Naive thymus-derived CD8-positive, alpha-beta T cell (primary cell): ENCODE data around the gene ALK. TPM values are rescaled to one million over a fixed set of nuclear protein-coding genes. Genes with fewer than 3 reads are reported as not detected.
A peak's percentile ranks its signal among the peaks of the same experiment; 100 is the strongest.

Experiments used
- ATAC-seq, 2 donors: fragments of 150-1000 bp; cut with Tn5 transposase in 1 of 2; sonication (Bioruptor Pico), chemical (Tn5 transposase) in 1 of 2; 1 replicate in 1 of 2; 2 replicates in 1 of 2; pipeline ENCODE4 v1.10.0; 2021; ENCODE audit warnings: mild to moderate bottlenecking in 2 of 2, moderate library complexity in 2 of 2
- POLR2A ChIA-PET: fragments of 350-600 bp; sonication (Branson Sonifier 250); formaldehyde crosslinking; loops from one replicate; lab custom pipeline; 2021; ENCODE audit warnings: antibody characterized with exemption; lab: Charles Lee
- DNase-seq, 10 donors: peaks; one replicate each; pipeline versions ENCODE4 v3.0.0 to v3.0.0-alpha.2; 2020 to 2022
- H3K27ac Mint-ChIP-seq, 10 donors: one replicate each; pipeline ENCODE4 v1.8.0; 2020 to 2022; ENCODE audit warnings: mild to moderate bottlenecking in 10 of 10, mixed read lengths in 10 of 10, moderate library complexity in 4 of 10, inconsistent platforms in 1 of 10
- H3K27me3 Mint-ChIP-seq, 5 donors: one replicate each; pipeline ENCODE4 v1.8.0; 2021 to 2022; ENCODE audit warnings: mixed read lengths in 5 of 5
- H3K36me3 Mint-ChIP-seq, 3 donors: one replicate each; pipeline ENCODE4 v1.8.0; 2020 to 2022; ENCODE audit warnings: mixed read lengths in 3 of 3, mild to moderate bottlenecking in 2 of 3, inconsistent platforms in 1 of 3
- H3K4me1 Mint-ChIP-seq, 4 donors: one replicate each; pipeline ENCODE4 v1.8.0; 2021 to 2022; ENCODE audit warnings: mixed read lengths in 4 of 4
- H3K4me3 Mint-ChIP-seq, 10 donors: one replicate each; pipeline ENCODE4 v1.8.0; 2020 to 2022; ENCODE audit warnings: mild to moderate bottlenecking in 10 of 10, mixed read lengths in 10 of 10, moderate library complexity in 6 of 10, inconsistent platforms in 1 of 10
- H3K9me3 Mint-ChIP-seq, 9 donors: one replicate each; pipeline ENCODE4 v1.8.0; 2020 to 2022; ENCODE audit warnings: mixed read lengths in 9 of 9, mild to moderate bottlenecking in 3 of 9, inconsistent platforms in 1 of 9, moderate library complexity in 1 of 9
- polyA plus RNA-seq, 3 donors: library from polyadenylated mRNA; unstranded; fragments of 300-500 nt; fragmentation: Illumina TruSeq; gene quantifications; one replicate each; pipeline ENCODE4 v1.2.3, GENCODE V29; 2021
- total RNA-seq, 8 experiments: library from RNA in 2 of 8; stranded (reverse) in 2 of 8; gene quantifications; one replicate each; pipeline ENCODE4 v1.2.3 and lab custom pipeline; 2021 to 2026

The ALK gene
- total and polyA plus RNA-seq, 5 experiments from 2014 or later: 0.10 TPM; not detected in 4

GRCh38 chr2:29376541-29376940, 544.8 kb downstream of the ALK start:
- DNase-seq: no peak
- Mint-ChIP-seq H3K9me3 (no peaks in the 10 kb centered on the region), H3K27me3 (peaks cover 2 to 24% (median 10%) of the 10 kb centered on the region in 5 donors), H3K36me3 (peaks cover 0 to 3% (median 0%) of the 10 kb centered on the region in 3 donors), H3K4me1 (no peaks in the 10 kb centered on the region), H3K27ac (no peak overlapping the region), H3K4me3 (no peak overlapping the region)
- ATAC-seq: no peak
- POLR2A ChIA-PET: no interaction called here

DNA sequence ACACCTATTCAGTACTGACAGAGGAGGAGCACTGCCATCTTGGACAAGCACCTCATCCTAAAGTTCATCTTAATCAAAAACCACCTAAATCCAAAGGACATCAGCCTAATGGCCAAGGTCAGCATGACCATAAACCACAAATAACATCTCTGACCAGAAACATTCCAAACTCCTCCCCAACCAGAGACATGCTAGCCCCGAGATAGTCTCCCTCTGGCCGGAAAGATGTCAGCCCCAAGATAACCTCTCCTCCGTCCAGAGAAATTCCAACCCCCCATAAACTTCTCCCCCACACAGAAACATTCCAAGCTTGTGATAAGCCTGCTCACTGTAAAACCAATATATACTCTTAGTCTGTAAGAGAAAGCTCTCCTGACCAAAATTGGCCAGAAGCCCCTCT, 545.5 kb downstream of the ALK start:
- Mint-ChIP-seq H3K4me1 (no peaks in the 10 kb centered on the region), H3K27ac (no peak overlapping the region), H3K4me3 (no peak overlapping the region), H3K36me3 (peaks cover 0 to 3% (median 0%) of the 10 kb centered on the region in 3 donors), H3K9me3 (no peaks in the 10 kb centered on the region), H3K27me3 (peaks cover 2 to 24% (median 10%) of the 10 kb centered on the region in 5 donors)
- POLR2A ChIA-PET: no interaction called here
- no peak for ATAC-seq
- DNase-seq: no peak

DNA sequence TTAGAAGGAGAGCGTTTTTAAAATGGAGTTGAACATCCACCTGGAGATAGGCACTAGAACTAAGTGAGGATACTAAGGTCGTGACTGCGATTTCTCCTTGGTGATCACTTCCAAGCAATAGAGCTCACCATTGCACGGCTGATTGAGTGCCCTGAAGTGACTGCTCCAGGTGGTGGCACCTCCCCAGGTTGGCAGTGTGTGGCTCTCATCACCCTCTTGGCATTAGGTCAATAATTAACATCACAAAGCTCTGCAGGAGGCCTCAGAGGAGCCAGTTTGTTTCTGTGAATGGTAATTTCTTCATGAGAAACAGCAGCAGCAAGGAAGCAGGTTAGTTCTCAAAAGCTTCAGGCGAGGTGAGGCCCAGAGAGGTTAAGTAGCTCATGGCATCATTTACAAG, 546.6 kb downstream of the ALK start:
- Mint-ChIP-seq H3K36me3 (peaks cover 0 to 2% (median 0%) of the 10 kb centered on the region in 3 donors), H3K4me1 (no peaks in the 10 kb centered on the region), H3K27ac (no peak overlapping the region), H3K9me3 (no peaks in the 10 kb centered on the region), H3K4me3 (no peak overlapping the region), H3K27me3 (peaks cover 5 to 27% (median 10%) of the 10 kb centered on the region in 5 donors)
- DNase-seq: no peak
- no peak for ATAC-seq
- POLR2A ChIA-PET: no interaction called here

- H3K27ac Mint-ChIP-seq: no peak overlapping the region
- ATAC-seq (no peak), DNase-seq (no peak)
- H3K36me3 Mint-ChIP-seq: no peaks in the 10 kb centered on the region
- no peaks in the 10 kb centered on the region for H3K9me3 Mint-ChIP-seq
- no peak overlapping the region for H3K4me3 Mint-ChIP-seq
- peaks cover 7 to 36% (median 11%) of the 10 kb centered on the region in 5 donors for H3K27me3 Mint-ChIP-seq
- H3K4me1 Mint-ChIP-seq: peaks cover 0 to 3% (median 0%) of the 10 kb centered on the region in 4 donors
- POLR2A ChIA-PET: no interaction called here
These were observed 547.5 kb downstream of the ALK start for GRCh38 chr2:29373870-29374269.

- Mint-ChIP-seq H3K36me3 (no peaks in the 10 kb centered on the region), H3K27me3 (peaks cover 8 to 36% (median 15%) of the 10 kb centered on the region in 5 donors), H3K4me1 (peaks cover 0 to 3% (median 0%) of the 10 kb centered on the region in 4 donors), H3K9me3 (no peaks in the 10 kb centered on the region), H3K27ac (no peak overlapping the region), H3K4me3 (no peak overlapping the region)
- POLR2A ChIA-PET: no interaction called here
- no peak for ATAC-seq
- DNase-seq: no peak
These were observed 549.2 kb downstream of the ALK start for GRCh38 chr2:29372185-29372584.

GRCh38 chr2:29370581-29371125, 550.7 kb downstream of the ALK start:
- Mint-ChIP-seq H3K4me1 (peaks cover 0 to 3% (median 0%) of the 10 kb centered on the region in 4 donors), H3K27me3 (peaks cover 12 to 42% (median 17%) of the 10 kb centered on the region in 5 donors), H3K4me3 (no peak overlapping the region), H3K9me3 (no peaks in the 10 kb centered on the region), H3K27ac (no peak overlapping the region), H3K36me3 (no peaks in the 10 kb centered on the region)
- POLR2A ChIA-PET: no interaction called here
- DNase-seq (no peak), ATAC-seq (no peak)

DNA sequence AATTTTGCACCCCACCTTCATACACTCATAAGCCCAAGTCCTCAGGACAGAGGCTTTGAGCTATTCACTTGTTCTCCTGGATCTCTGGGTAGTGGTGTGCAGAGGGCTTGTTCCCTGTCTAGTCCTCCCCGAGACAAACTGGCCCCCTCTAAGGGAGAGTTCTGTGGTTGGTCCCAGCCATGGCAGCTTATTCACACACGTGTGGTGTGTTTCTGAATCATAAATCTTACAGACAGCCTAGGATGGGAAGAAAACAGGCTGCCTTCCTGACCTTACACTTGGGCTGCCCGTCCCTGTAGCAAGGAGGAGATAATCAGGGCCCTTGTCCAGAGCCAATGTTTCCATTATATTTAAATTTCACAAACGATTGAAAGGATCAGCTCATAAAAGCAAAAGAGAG, 551.2 kb downstream of the ALK start:
- H3K4me1 Mint-ChIP-seq: peaks cover 0 to 3% (median 0%) of the 10 kb centered on the region in 4 donors
- no peaks in the 10 kb centered on the region for H3K9me3 Mint-ChIP-seq
- H3K36me3 Mint-ChIP-seq: no peaks in the 10 kb centered on the region
- no peak for ATAC-seq
- H3K4me3 Mint-ChIP-seq: no peak overlapping the region
- no peak overlapping the region for H3K27ac Mint-ChIP-seq
- no peak for DNase-seq
- POLR2A ChIA-PET: no interaction called here
- peaks cover 13 to 42% (median 17%) of the 10 kb centered on the region in 5 donors for H3K27me3 Mint-ChIP-seq

GRCh38 chr2:29368659-29369040, 552.7 kb downstream of the ALK start:
- peaks cover 0 to 3% (median 0%) of the 10 kb centered on the region in 4 donors for H3K4me1 Mint-ChIP-seq
- no peak for ATAC-seq
- no peaks in the 10 kb centered on the region for H3K9me3 Mint-ChIP-seq
- no peaks in the 10 kb centered on the region for H3K36me3 Mint-ChIP-seq
- H3K27me3 Mint-ChIP-seq: peaks cover 11 to 44% (median 20%) of the 10 kb centered on the region in 5 donors
- POLR2A ChIA-PET: no interaction called here
- no peak for DNase-seq
- no peak overlapping the region for H3K4me3 Mint-ChIP-seq
- no peak overlapping the region for H3K27ac Mint-ChIP-seq

DNA sequence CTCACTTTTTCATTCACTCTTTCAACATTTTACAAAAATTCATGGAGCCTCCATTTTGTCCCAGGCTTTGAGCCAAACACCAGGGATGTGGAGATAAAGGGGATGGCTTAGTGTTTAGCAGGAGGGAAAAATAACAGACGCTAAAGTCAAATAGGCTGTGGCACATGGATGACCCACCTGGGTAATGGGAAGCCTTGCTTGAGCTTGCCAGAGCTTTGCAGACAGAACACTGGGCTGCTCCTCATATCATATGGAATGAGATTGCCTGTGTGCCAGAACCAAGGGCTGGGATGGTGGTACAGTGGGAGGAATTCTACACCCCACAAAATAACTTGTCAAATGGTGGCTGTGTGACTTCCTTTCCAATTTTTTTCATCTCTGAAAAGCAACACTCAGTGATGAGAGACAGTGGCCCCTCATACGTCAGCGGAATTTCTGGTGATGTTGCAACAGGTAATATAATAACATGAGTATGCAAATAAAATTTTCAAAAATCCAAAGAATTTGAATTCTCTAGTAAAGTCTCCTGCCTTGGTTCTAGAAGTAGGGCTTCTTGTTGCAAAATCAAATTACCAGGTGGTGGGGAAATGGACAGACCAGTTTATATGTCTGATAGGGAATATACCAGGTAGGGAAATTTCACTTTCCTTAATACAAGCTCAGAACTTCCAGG, 553.3 kb downstream of the ALK start:
- ATAC-seq (no peak), DNase-seq (no peak)
- POLR2A ChIA-PET: no interaction called here
- Mint-ChIP-seq H3K27me3 (peaks cover 11 to 45% (median 20%) of the 10 kb centered on the region in 5 donors), H3K4me3 (no peak overlapping the region), H3K4me1 (peaks cover 0 to 3% (median 0%) of the 10 kb centered on the region in 4 donors), H3K9me3 (no peaks in the 10 kb centered on the region), H3K27ac (peak overlapping the region in 1 of 10 donors; percentile 21), H3K36me3 (no peaks in the 10 kb centered on the region)

DNA sequence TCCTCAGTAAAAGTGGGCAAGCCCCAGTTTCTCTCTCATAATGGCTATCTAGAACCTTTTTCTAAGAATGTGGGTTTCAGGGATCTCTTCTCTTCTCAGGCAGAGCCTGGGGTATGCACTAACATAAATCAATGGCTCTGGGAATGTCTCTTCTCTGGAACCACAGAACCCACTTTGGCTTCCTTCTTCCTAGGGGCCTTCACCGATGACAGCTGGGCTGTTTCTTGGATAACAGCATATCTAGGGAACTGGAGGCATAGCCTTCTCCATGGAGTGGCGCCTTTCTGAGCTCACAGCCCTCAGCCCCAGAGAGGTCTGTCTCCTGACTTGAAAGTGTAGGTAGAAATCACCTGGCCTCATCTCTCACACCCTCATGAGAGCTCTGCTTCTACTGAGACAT, 558.3 kb downstream of the ALK start:
- Mint-ChIP-seq H3K9me3 (no peaks in the 10 kb centered on the region), H3K4me1 (no peaks in the 10 kb centered on the region), H3K4me3 (no peak overlapping the region), H3K27me3 (peaks cover 5 to 52% (median 20%) of the 10 kb centered on the region in 5 donors), H3K27ac (no peak overlapping the region), H3K36me3 (no peaks in the 10 kb centered on the region)
- ATAC-seq: no peak
- POLR2A ChIA-PET: no interaction called here
- DNase-seq: no peak

DNA sequence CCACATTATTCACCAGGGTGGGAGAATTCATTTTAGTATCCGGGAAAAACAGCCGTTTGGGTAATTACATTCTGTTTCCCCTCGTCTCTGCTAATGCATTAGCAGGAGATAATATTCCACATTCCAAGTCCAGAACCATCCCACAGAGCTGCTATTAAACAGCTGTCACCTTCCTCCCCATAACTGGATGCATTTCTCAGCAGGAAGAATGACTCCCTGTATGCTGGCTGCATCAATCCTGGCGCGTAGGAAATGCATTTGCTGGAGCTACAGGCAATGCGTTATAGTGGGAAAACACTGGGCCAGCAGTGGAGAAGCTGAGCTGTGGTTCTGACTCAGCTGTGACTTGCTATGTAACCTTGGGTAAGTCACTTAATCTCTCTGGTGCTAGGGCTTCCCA, 560.2 kb downstream of the ALK start:
- Mint-ChIP-seq H3K9me3 (no peaks in the 10 kb centered on the region), H3K4me3 (no peak overlapping the region), H3K27ac (no peak overlapping the region), H3K36me3 (no peaks in the 10 kb centered on the region), H3K27me3 (peaks cover 3 to 45% (median 19%) of the 10 kb centered on the region in 5 donors), H3K4me1 (no peaks in the 10 kb centered on the region)
- POLR2A ChIA-PET: no interaction called here
- DNase-seq (no peak), ATAC-seq (no peak)

- Mint-ChIP-seq H3K4me3 (no peak overlapping the region), H3K27me3 (peaks cover 3 to 45% (median 13%) of the 10 kb centered on the region in 5 donors), H3K9me3 (no peaks in the 10 kb centered on the region), H3K27ac (no peak overlapping the region), H3K36me3 (no peaks in the 10 kb centered on the region), H3K4me1 (no peaks in the 10 kb centered on the region)
- ATAC-seq (no peak), DNase-seq (no peak)
- POLR2A ChIA-PET: no interaction called here
These were observed 561.2 kb downstream of the ALK start for GRCh38 chr2:29360016-29360784.

DNA sequence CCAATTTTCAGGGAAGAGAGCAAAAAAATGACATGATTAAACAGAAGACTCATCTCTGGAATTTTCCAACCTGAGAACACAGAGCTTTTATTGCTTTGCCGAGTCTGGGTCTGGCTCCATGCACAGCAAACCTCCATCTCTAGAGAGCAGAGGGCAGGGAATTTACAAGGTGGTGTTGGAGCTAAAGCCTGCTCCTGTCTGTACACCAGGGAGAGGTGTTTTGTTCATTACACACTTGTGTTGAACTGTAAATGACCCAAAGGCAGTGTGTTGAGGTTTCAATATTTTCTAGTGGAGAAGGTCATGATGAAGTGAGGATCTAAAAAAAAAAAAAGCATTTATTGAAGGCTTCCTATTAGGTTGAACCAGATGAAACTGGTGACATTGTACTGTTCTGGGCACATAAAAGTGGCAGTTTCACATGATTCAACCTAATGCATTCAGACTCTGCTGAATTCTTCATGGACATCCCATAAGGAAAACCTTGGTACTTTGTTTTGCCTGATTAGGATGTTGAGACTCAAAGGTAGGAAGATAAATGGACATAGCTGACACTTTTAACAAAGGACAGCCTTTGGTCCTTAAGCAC, 567.9 kb downstream of the ALK start:
- no peak overlapping the region for H3K4me3 Mint-ChIP-seq
- H3K9me3 Mint-ChIP-seq: no peaks in the 10 kb centered on the region
- DNase-seq (no peak), ATAC-seq (no peak)
- H3K27ac Mint-ChIP-seq: no peak overlapping the region
- H3K36me3 Mint-ChIP-seq: no peaks in the 10 kb centered on the region
- POLR2A ChIA-PET: no interaction called here
- no peaks in the 10 kb centered on the region for H3K4me1 Mint-ChIP-seq
- peaks cover 2 to 25% (median 10%) of the 10 kb centered on the region in 5 donors for H3K27me3 Mint-ChIP-seq
